Measurements from ENCODE around the gene UQCR11. TPM values are rescaled to one million over a fixed set of nuclear protein-coding genes. Genes with fewer than 3 reads are reported as not detected.

The UQCR11 gene
- total RNA-seq: 210 and 223 TPM in 2 replicates
- polyA plus RNA-seq: 165 and 262 TPM in 2 replicates
- 156 and 199 TPM in 2 replicates for polyA plus RNA-seq (2011; cell fraction: cytosol; rRNA removed)
- 42.6 and 62.7 TPM in 2 replicates for polyA plus RNA-seq (2011; cell fraction: nucleus; rRNA removed)
- 156 and 442 TPM in 2 replicates for polyA plus RNA-seq (2012)
- polyA minus RNA-seq: 22.1 and 26.8 TPM in 2 replicates
- 28.5 TPM for polyA minus RNA-seq (2011; cell fraction: cytosol; rRNA and poly(A)+ RNA removed)
- polyA minus RNA-seq (2011; cell fraction: nucleus; rRNA and poly(A)+ RNA removed): 16.0 and 19.6 TPM in 2 replicates
- Bru-seq, nascent RNA: percentile 71 among the genes with signal in this experiment
- BruChase-seq, experiment 1, labeled RNA remaining after a 6-hour chase: percentile 93 among the genes with signal in this experiment
- BruChase-seq, experiment 2, labeled RNA remaining after a 2-hour chase: percentile 85 among the genes with signal in this experiment
- long read RNA-seq, transcript UQCR11-203 (3 exons, 1,324 nt): major isoform, 1,493 of 1,519 reads
- long read RNA-seq, partial matches to known transcripts: 21 of 1,519 reads
- long read RNA-seq, other reads (novel, unspliced or antisense): 1 of 1,519 reads

DNA sequence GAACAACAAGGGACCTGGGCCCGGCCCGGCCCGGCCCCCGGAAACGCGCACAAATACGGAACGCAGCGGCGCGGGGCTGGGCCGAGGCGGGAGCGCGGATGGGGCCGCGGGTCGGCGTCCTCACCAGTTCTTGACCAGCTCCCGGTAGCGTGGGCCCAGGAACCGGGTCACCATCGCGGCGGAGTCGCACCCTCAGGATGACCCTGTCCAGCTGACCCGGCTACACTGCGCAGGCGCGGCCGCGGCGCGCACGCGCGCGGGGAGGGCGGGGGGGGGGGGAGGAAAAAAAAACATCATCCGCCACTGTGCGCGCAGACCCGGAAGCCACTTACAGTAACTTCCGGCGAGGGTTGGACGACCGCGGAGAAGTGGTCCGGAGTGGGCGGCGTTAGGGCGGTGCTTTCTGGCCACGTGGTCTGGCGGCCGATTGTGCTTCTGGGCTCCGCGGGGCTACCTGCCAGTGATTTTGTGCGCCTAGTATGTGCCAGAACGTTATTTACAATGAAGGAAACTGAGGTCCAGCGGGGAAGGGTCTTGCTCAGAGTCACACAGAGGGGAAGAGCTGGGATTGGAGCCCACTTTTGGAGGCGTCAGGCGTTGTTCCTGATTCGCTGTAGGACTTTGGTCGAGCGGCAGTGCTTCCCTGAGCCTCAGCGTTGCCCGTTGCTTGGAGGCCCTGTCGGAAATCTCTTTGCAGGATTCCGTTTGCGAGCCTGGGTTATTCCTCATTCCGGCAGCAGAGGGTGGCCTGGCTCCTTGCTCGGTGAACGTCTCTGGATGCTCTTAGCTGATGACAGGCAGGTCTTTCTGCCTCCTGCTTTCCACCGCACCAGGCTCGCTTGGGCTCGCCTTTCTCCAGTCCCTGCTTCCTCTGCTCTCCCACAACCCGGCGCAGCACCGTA is at the start of gene UQCR11:
UQCR11 (minus strand) TSS at position 227 of the 902 bp plus-strand sequence; CDS start at position 174, 53 bp downstream.
- FAIRE-seq: peak; percentile 98
- Histone ChIP-seq H3K79me2 (ENCODE audit: control insufficient read depth, insufficient read depth, low read length) (peaks cover 43% of the 10 kb centered on the region), H3K4me2 (ENCODE audit: insufficient read depth, low read length) (peak within 1 kb of the TSS; percentile 80), H3K4me3 (replicated peaks in 1 of 3; ENCODE audit: insufficient read depth in 1 of 3, low read depth in 1 of 3, low read length in 3 of 3) (peak within 1 kb of the TSS; percentile 87 to 99 (median 95)), H3K36me3 (ENCODE audit: control insufficient read depth in 2 of 2, extremely low read depth in 1 of 2, insufficient read depth in 2 of 2, low read length in 2 of 2) (peaks cover 0 to 12% of the 10 kb centered on the region in 2 experiments), H4K20me1 (replicated peaks; ENCODE audit: control insufficient read depth, extremely low read depth, insufficient read depth, low read length) (no peaks in the 10 kb centered on the region), H2AFZ (ENCODE audit: low read depth, low read length) (peak within 1 kb of the TSS; percentile 80), H3K9ac (replicated peaks; ENCODE audit: extremely low read depth, insufficient read depth, low read length) (peak within 1 kb of the TSS; percentile 93), H3K27me3 (ENCODE audit: control insufficient read depth in 2 of 2, insufficient read depth in 2 of 2, low read length in 2 of 2) (no peaks in the 10 kb centered on the region), H3K4me1 (ENCODE audit: control insufficient read depth, extremely low read depth, insufficient read depth, low read length) (peaks cover 9% of the 10 kb centered on the region), H3K27ac (ENCODE audit: insufficient read depth, low read depth, low read length) (peak within 1 kb of the TSS; percentile 51), H3K9me1 (replicated peaks; ENCODE audit: control insufficient read depth, extremely low read depth, insufficient read depth, low read length) (no peaks in the 10 kb centered on the region), H3K9me3 (replicated peaks; ENCODE audit: control insufficient read depth, insufficient read depth, low read length) (no peaks in the 10 kb centered on the region)
- POLR2A ChIA-PET: interaction anchor here (1.0 kb wide), 1 partner anchor 16 kb away, joined by 3 read pairs; no protein-coding TSS in a partner anchor
- CTCF ChIA-PET: interaction anchor here (0.8 to 2.9 kb wide), 7 partner anchors 9 to 220 kb away, joined by 3 to 20 read pairs (median 6); partner anchors contain the start of gene MBD3
- intact Hi-C loops (cut with micrococcal nuclease): loop anchor here (1.0 kb wide), 4 partner anchors 13 to 162 kb away; partner anchors contain the start of gene MBD3
- DNase-seq (ENCODE audit: low read depth, low spot score): peak; percentile 95
- TF ChIP-seq MAX (IDR thresholded peaks at IDR 0.05; ENCODE audit: insufficient read depth, insufficient read length) (peak; percentile 97), JUN (IDR thresholded peaks at IDR 0.05; ENCODE audit: borderline replicate concordance, insufficient read depth, insufficient read length, low read depth) (no peak), CTCF (IDR thresholded peaks at IDR 0.05; ENCODE audit: extremely low read depth in 1 of 2, insufficient read depth in 1 of 2, low read depth in 1 of 2, low read length in 2 of 2) (peak; percentile 32 to 60), POLR2A (IDR thresholded peaks at IDR 0.05; ENCODE audit: low read depth, low read length) (peak; percentile 93), POLR2AphosphoS5 (IDR thresholded peaks at IDR 0.05; ENCODE audit: insufficient read depth, low read depth, low read length) (peak; percentile 80), GATA2 (IDR thresholded peaks at IDR 0.05; ENCODE audit: insufficient read depth, insufficient read length, low read depth, low read length) (no peak), EZH2 (IDR thresholded peaks at IDR 0.05; ENCODE audit: borderline replicate concordance, low read depth, low read length, severe bottlenecking) (no peak), MYC (IDR thresholded peaks at IDR 0.05; ENCODE audit: low read depth, low read length) (peak; percentile 46), FOS (IDR thresholded peaks at IDR 0.05; ENCODE audit: borderline replicate concordance, insufficient read depth, low read length) (no peak)
- TSS peak; percentile 74 for BruUV-seq (replicated peaks)
- dilution Hi-C loops (cut with MboI; ENCODE audit: extremely low pct_ligation_motif_present, low sequenced_read_pairs): no loop called here
